Neural cell (in vitro differentiated cells): ENCODE results near the gene CFDP1. TPM values are rescaled to one million over a fixed set of nuclear protein-coding genes. Genes with fewer than 3 reads are reported as not detected.

Source experiments
- H2AFZ ChIP-seq: fragments of 200-600, 300-800 bp; sonication (generic), shearing (Covaris generic); 2 replicates; pipeline ENCODE4 v1.6.0; 2014; ENCODE audit warnings: low read depth, mild to moderate bottlenecking, antibody characterized with exemption, low read length, moderate library complexity
- H3F3A ChIP-seq: fragments of 200-600 bp; shearing (Covaris generic); 2 replicates; pipeline ENCODE4 v1.6.1; 2016; ENCODE audit warnings: mild to moderate bottlenecking, moderate library complexity, mixed read lengths, antibody characterized with exemption, low read length; ENCODE audit not compliant: insufficient read depth, poor library complexity, severe bottlenecking
- H3K27ac ChIP-seq: fragments of 200-600, 300-800 bp; sonication (generic), shearing (Covaris generic); 2 replicates; pipeline ENCODE4 v1.5.1; 2014; ENCODE audit warnings: mild to moderate bottlenecking, low read length, moderate library complexity
- H3K27me3 ChIP-seq: fragments of 300-800, 200-600 bp; sonication (generic), shearing (Covaris generic); 2 replicates; pipeline ENCODE4 v1.6.0; 2014; ENCODE audit warnings: mild to moderate bottlenecking, low read depth, low read length, moderate library complexity; ENCODE audit not compliant: insufficient read depth
- H3K36me3 ChIP-seq: fragments of 300-800, 200-600 bp; sonication (generic), shearing (Covaris generic); 2 replicates; pipeline ENCODE4 v1.5.1; 2014; ENCODE audit warnings: mild to moderate bottlenecking, antibody characterized with exemption, low read length, moderate library complexity; ENCODE audit not compliant: insufficient read depth
- H3K4me2 ChIP-seq: fragments of 300-800, 200-600 bp; sonication (generic), shearing (Covaris generic); 2 replicates; pipeline ENCODE4 v1.6.0; 2014; ENCODE audit warnings: mild to moderate bottlenecking, low read length
- H3K4me3 ChIP-seq: fragments of 300-800, 200-600 bp; sonication (generic), shearing (Covaris generic); 2 replicates; pipeline ENCODE4 v1.5.1; 2014; ENCODE audit warnings: mild to moderate bottlenecking, low read length, moderate library complexity
- H3K79me2 ChIP-seq: fragments of 200-600 bp; shearing (Covaris generic); replicated peaks from 2 replicates; pipeline ENCODE4 v1.6.0; 2014; ENCODE audit warnings: mild to moderate bottlenecking, low read length, moderate library complexity; ENCODE audit not compliant: insufficient read depth
- H3K9ac ChIP-seq: fragments of 300-800, 200-600 bp; sonication (generic), shearing (Covaris generic); 2 replicates; pipeline ENCODE4 v1.6.1; 2016; ENCODE audit warnings: mild to moderate bottlenecking, low read length, mixed read lengths
- H3K9me2 ChIP-seq: fragments of 200-600 bp; shearing (Covaris generic); 2 replicates; pipeline ENCODE4 v1.6.1; 2016; ENCODE audit warnings: mild to moderate bottlenecking, low read length, mixed read lengths; ENCODE audit not compliant: insufficient read depth
- H3K9me3 ChIP-seq: fragments of 200-600, 300-800 bp; sonication (generic), shearing (Covaris generic); 2 replicates; pipeline ENCODE4 v1.6.1; 2016; ENCODE audit warnings: mild to moderate bottlenecking, mixed run types, low read length, moderate library complexity, mixed read lengths
- H4K20me1 ChIP-seq: fragments of 200-600 bp; shearing (Covaris generic); 2 replicates; pipeline ENCODE4 v1.6.1; 2016; ENCODE audit warnings: mild to moderate bottlenecking, mixed run types; ENCODE audit not compliant: insufficient read depth
- CTCF ChIP-seq: fragments of 450-650 bp; IDR thresholded peaks from 2 replicates; pipeline ENCODE4 v1.5.1; 2014; ENCODE audit warnings: antibody characterized with exemption, mild to moderate bottlenecking, moderate library complexity; ENCODE audit not compliant: poor library complexity, severe bottlenecking
- EP300 ChIP-seq: fragments of 450-650 bp; conservative IDR thresholded peaks from 2 replicates; pipeline ENCODE4 v1.6.1; 2014; ENCODE audit warnings: antibody characterized with exemption, mild to moderate bottlenecking, moderate library complexity; ENCODE audit not compliant: poor library complexity, severe bottlenecking
- EZH2 ChIP-seq: fragments of 200-600, 300-800 bp; shearing (Covaris generic), sonication (generic); IDR thresholded peaks from 2 replicates; pipeline ENCODE4 v1.6.1; 2014; ENCODE audit warnings: antibody characterized with exemption, low read length, borderline replicate concordance, mild to moderate bottlenecking; ENCODE audit not compliant: insufficient read depth, poor library complexity, severe bottlenecking
- MXI1 ChIP-seq: fragments of 450-650 bp; conservative IDR thresholded peaks from 2 replicates; pipeline ENCODE4 v1.6.1; 2014; ENCODE audit warnings: antibody characterized with exemption, mild to moderate bottlenecking; ENCODE audit not compliant: poor library complexity, severe bottlenecking
- POLR2AphosphoS5 ChIP-seq: IDR thresholded peaks from 2 replicates; pipeline ENCODE4 v1.6.1; 2012
- RAD21 ChIP-seq: fragments of 450-650 bp; conservative IDR thresholded peaks from 2 replicates; pipeline ENCODE4 v1.6.1; 2014; ENCODE audit warnings: antibody characterized with exemption, mild to moderate bottlenecking, moderate library complexity
- REST ChIP-seq: IDR thresholded peaks from 2 replicates; pipeline ENCODE4 v1.6.1; 2012; ENCODE audit warnings: borderline replicate concordance
- SMC3 ChIP-seq: fragments of 450-650 bp; conservative IDR thresholded peaks from 2 replicates; pipeline ENCODE4 v1.6.1; 2014; ENCODE audit warnings: antibody characterized with exemption, mild to moderate bottlenecking, moderate library complexity; ENCODE audit not compliant: poor library complexity
- TAF1 ChIP-seq: IDR thresholded peaks from 2 replicates; pipeline ENCODE4 v1.6.1; 2012; ENCODE audit warnings: low read depth
- polyA plus RNA-seq: library from polyadenylated mRNA; depleted of rRNA; stranded (reverse); fragments of >200 nt; gene quantifications from 2 replicates; pipeline ENCODE4 v1.2.3, GENCODE V29; 2014

Gene CFDP1
- polyA plus RNA-seq, 1 donor from 2014 or later, result 201 TPM

GRCh38 chr16:75394941-75395340, 38.4 kb downstream of the CFDP1 start:
- no peak overlapping the region for H3K9ac ChIP-seq
- H3K36me3 ChIP-seq, result no peaks in the 10 kb centered on the region
- no peak overlapping the region for H3K4me3 ChIP-seq
- no peak overlapping the region for H2AFZ ChIP-seq
- TF ChIP-seq MXI1 (no peak), POLR2AphosphoS5 (no peak), SMC3 (no peak), TAF1 (no peak), REST (no peak), EP300 (no peak), EZH2 (no peak), CTCF (no peak), RAD21 (no peak)
- no peak overlapping the region for H3K27ac ChIP-seq
- H3K27me3 ChIP-seq, result no peaks in the 10 kb centered on the region
- no peaks in the 10 kb centered on the region for H3K9me3 ChIP-seq
- no peak overlapping the region for H3K4me2 ChIP-seq
- no peaks in the 10 kb centered on the region for H4K20me1 ChIP-seq
- H3K9me2 ChIP-seq, result no peaks in the 10 kb centered on the region
- H3F3A ChIP-seq, result no peaks in the 10 kb centered on the region
- no peaks in the 10 kb centered on the region for H3K79me2 ChIP-seq

GRCh38 chr16:75392906-75393305, 40.4 kb downstream of the CFDP1 start:
- Histone ChIP-seq H3K4me3 (no peak overlapping the region), H3K27ac (no peak overlapping the region), H3K9me3 (no peaks in the 10 kb centered on the region), H3K36me3 (no peaks in the 10 kb centered on the region), H3K9me2 (no peaks in the 10 kb centered on the region), H3K79me2 (no peaks in the 10 kb centered on the region), H4K20me1 (no peaks in the 10 kb centered on the region), H3K9ac (no peak overlapping the region), H3K4me2 (no peak overlapping the region), H3F3A (no peaks in the 10 kb centered on the region), H3K27me3 (no peaks in the 10 kb centered on the region), H2AFZ (no peak overlapping the region)
- no peak for TF ChIP-seq EP300
- TF ChIP-seq REST, result no peak
- TF ChIP-seq CTCF, result no peak
- no peak for TF ChIP-seq RAD21
- TF ChIP-seq POLR2AphosphoS5, result no peak
- no peak for TF ChIP-seq SMC3
- TF ChIP-seq MXI1, result no peak
- no peak for TF ChIP-seq TAF1
- no peak for TF ChIP-seq EZH2
